ENCODE results near the gene LRIG3. TPM values are rescaled to one million over a fixed set of nuclear protein-coding genes. Genes with fewer than 3 reads are reported as not detected.

Gene LRIG3
- total RNA-seq, 2 donors from 2014 or later = 78.4 to 79.9 TPM

- Histone ChIP-seq H3K4me3 (no peak overlapping the region), H3K4me1 (no peaks in the 10 kb centered on the region), H3K36me3 (no peaks in the 10 kb centered on the region), H3K9ac (ENCODE audit: low read depth in 2 of 2, low read length in 2 of 2) (no peak overlapping the region), H3K9me3 (no peaks in the 10 kb centered on the region), H3K27me3 (no peaks in the 10 kb centered on the region), H3K27ac (no peak overlapping the region)
- DNase-seq = no peak
- intact Hi-C loops (cut with DNase I) = no loop called here
- no peak for TF ChIP-seq CTCF (IDR thresholded peaks at IDR 0.05)
These were observed 79.1 kb downstream of the LRIG3 start for GRCh38 chr12:58841058-58841798.

- TF ChIP-seq CTCF (IDR thresholded peaks at IDR 0.05) = no peak
- intact Hi-C loops (cut with DNase I) = no loop called here
- Histone ChIP-seq H3K9me3 (no peaks in the 10 kb centered on the region), H3K4me1 (no peaks in the 10 kb centered on the region), H3K27ac (no peak overlapping the region), H3K4me3 (no peak overlapping the region), H3K27me3 (no peaks in the 10 kb centered on the region), H3K9ac (ENCODE audit: low read depth in 2 of 2, low read length in 2 of 2) (no peak overlapping the region), H3K36me3 (no peaks in the 10 kb centered on the region)
- DNase-seq = no peak
These were observed 86.5 kb downstream of the LRIG3 start for GRCh38 chr12:58833853-58834252.

DNA sequence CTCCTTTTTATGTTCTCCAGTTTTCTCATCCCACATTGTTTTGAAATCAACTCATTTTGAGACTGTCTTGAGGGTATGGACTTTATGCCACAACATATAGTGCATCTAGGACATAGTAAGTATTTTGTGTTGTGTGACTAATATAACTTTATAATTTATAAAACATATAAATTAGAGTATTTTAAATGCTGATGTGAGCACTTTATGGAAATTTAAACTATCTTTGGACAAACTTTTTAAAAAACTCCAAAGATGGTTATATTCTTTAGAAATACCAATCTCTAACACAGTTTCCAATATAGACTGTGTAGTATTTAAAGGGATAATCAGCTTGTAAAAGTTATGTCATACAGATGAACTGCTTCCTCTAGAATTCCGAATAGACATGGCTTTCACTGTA, 87.4 kb downstream of the LRIG3 start:
- intact Hi-C loops (cut with DNase I) = no loop called here
- Histone ChIP-seq H3K9me3 (no peaks in the 10 kb centered on the region), H3K27me3 (no peaks in the 10 kb centered on the region), H3K27ac (no peak overlapping the region), H3K4me3 (no peak overlapping the region), H3K4me1 (no peaks in the 10 kb centered on the region), H3K36me3 (no peaks in the 10 kb centered on the region), H3K9ac (ENCODE audit: low read depth in 2 of 2, low read length in 2 of 2) (no peak overlapping the region)
- no peak for TF ChIP-seq CTCF (IDR thresholded peaks at IDR 0.05)
- DNase-seq = no peak

All from colonic mucosa (tissue), 4 donors.